HG03064 (cell line): Measurements from ENCODE around the gene MRPL23.

Experiments used
- ATAC-seq: cut with Tn5 transposase; IDR thresholded peaks from one replicate; pipeline ENCODE4 v1.9.1; 2021; ENCODE audit warnings: low read depth; ENCODE audit not compliant: unreplicated experiment

MRPL23 gene

DNA sequence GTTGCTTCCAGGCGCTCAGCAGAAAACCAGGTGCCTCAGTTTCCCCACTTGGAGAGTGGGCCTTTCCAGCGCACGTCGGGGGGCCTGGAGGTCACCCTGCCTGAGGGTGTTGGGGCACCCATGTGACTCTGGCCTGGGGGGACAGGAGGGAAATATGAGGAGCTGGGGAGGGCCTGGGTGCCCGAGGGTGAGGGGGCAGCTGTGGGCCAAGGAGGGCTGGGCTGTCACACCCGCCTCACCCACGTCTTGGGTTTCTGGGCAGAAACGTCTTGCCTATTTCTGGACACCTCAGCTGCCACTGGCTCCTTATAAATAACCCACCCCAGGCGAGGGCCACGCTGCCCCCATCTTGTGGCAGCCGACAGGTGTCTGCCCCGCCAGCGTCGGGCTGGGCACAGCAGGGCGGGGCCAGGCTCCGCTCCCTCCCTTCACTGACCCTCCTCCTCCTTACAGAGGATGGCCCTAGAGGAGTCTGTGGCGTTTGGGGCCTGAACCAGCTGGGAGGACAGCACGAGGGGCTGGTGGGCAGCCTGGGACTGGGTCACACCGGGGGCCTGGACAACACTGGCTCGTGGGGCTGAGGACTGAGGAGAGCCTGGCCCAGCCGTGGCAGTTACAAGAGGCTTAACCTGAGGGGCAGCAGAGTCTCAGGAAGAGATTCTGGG lies 26.1 kb upstream of the MRPL23 start:
- ATAC-seq: no peak

- ATAC-seq: no peak
Observed at GRCh38 chr11:1921574-1922141, 25.5 kb upstream of the MRPL23 start.

- no peak for ATAC-seq
Observed at GRCh38 chr11:1922481-1923081, 24.6 kb upstream of the MRPL23 start.

- ATAC-seq: no peak
Observed at GRCh38 chr11:1923201-1923956, 23.8 kb upstream of the MRPL23 start.

DNA sequence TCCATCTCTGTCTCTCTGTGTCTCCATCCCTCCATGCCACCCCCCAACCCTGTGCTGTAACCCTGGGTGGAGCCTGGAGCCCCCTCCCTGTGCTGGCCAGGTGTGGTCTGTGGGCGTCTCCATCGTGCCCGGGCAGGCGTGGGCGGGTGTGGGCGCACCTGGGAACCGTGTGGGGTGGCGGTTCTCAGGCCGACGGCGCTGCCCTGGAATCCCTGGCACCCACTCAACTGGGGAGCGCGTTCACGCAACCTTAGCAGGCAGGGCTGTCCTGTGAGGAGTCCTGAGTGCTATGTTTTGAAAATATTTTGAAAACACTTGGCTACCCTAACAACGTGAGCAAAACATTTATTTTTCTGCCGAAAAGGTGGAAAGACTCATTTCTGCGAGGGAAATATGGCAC lies 23.0 kb upstream of the MRPL23 start:
- ATAC-seq: no peak

GRCh38 chr11:1924646-1925372 lies 22.3 kb upstream of the MRPL23 start:
- ATAC-seq: no peak

- ATAC-seq: no peak
Observed at GRCh38 chr11:1925373-1926155, 21.6 kb upstream of the MRPL23 start.

DNA sequence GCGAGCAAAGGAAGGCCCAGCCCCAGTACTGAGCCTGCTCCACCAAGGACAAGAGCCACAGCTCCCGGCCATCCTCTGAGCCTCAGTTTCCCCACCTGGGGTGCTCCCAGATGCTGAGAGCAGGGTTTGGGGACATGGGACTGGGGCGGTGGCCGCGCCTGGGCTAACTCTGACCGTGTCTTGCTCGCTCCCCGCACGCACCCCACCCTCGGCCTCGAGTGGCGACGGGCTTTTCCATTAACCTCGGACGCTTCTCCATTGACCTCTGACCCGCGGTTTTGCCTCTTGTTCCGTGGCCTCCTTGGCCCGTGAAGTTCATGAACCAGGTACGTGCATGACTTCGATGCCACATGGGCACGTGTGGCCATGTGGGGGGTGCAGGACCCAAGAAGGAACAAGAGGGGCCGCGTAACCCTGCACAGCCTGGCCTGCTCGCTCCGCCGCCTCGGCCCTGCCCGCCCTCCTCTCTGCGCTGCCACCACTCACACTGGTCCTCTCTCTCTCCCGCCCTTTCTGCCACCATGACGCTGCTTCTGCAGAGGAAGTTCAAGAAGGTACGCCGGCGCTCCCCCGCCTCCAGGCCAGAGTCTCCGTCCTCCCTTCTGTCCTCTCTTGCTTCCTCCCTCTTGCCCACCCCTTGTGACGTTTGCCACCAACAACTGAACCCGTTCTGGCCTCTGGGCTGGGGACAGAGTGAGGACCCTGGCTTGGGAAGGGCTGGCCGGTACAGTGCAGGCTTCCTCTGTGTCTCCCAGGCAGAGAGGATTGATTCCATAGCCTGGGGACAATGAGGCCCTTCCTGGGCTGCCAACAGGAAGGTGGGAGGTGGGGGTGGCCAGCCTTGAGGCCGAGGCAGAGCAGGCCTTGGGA lies 20.7 kb upstream of the MRPL23 start:
- ATAC-seq: no peak

DNA sequence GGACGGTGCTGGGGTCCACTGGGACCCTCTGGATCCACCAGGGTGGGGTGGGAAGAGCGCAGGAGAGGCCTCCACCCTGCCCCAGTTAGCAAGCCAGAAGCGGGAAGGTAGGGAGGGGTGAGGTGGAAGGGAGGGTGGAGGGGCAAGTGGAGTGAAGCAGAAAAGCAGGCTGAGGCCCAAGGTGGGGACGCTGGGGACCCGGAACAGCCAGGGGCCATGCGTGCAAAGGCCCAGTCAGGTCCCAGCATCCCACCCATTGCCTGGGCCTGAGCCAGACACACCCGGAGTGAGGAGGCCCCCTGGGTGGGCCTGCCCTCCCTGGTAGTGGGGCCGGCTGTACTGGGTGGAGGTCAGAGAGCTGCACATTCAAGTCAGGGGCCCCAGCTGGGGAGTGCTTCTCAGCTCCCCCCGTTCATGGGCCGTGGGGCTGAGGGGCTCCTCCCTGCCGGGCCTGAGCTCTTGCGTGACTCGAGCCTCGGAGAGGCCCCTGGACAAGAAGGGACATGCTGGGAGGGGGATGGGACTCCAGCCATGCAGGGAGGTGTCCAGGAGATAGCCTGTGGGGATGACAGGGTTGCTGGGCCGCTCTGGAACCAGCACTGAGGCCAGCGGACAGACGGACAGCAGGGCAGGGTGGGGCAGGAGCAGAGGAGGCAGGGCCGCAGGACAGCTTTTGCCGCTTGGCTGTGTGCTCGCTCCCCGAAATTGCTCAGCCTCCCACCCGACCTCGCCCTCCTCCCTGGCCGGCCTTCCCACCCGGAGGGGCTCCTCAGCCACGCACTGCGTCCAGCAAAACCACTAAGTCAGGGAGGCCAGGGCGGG lies 19.9 kb upstream of the MRPL23 start:
- ATAC-seq: no peak

DNA sequence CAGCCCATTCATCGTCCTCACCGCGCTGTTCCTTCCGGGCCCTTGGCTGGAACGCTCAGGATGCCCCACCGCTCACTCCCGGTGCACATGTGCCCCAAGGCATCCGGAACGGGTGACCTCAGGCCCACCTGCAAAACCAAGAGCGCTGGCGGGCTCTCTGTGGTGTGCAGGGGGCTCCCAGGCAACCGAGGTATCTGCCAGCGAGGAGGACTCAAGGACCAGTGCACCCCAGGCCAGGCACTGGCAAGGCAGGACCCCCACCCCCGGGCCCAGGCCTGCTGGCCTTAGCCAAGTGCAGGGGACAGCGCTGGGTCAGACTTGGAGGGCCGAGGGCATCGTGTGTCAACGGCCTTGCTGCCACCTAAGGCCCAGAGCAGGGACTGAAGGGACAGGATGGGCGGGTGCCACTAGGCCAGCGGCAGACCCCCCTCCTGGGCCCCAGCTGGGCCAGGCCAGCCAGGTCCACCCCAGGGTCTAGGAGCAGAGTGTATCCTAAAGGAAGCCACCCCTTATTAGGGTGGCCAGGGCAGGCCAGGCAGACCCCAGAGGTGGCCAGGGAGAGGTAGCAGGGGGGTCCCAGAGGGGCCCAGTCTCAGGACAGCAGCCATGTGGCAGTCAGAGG lies 19.2 kb upstream of the MRPL23 start:
- no peak for ATAC-seq

DNA sequence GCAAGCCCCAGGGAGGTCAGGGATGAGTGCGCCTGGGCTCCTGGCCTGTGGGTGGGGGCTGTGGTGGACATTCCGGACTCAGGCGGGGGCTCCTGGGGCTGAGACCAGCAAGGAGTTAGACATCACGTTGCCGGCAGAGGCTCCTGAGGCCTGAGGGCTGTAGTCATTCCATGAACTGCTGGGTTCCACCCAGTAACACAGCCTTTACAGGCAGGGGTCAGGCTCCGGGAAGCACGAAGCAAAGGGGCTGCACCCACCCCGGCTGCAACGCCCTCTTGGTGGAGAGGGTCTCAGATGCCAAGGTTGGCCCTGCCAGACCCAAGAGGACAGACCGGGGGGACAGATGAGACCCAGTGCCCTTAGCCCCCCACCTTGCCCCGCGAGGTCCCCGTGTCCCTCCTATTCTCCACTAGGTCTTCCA lies 18.7 kb upstream of the MRPL23 start:
- no peak for ATAC-seq

DNA sequence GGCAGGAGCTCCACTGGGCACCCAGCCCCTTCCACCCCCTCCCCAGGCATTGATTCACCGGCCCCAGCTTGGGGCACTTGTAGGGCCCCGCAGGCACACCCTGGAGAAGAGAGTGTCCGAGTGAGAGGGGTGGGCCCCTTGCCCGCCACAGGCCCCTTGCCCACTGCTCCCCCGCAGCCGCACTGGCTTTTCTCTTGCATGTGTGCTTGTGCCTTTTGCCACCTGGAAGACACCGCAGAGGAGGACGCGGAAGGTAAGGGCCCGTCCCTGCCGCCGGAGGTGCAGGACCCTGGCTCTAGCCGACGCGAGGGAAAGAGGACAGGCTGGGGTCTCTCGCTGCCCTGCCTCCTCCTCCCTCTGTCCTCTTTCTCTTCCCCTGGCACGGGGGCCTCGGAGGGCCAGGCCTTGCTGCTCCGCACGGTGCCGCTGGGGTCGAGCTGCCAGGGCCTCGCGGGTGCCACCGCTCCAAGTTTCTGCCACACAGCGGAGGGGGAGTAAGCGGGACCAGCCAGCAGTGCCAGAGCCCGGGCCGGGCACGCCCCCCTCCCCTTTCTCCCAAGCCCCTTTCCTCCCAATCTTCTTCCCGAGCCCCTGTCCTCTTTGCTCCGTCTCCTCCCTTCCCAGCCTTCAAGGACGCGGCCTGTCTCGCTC lies 18.1 kb upstream of the MRPL23 start:
- ATAC-seq: no peak

DNA sequence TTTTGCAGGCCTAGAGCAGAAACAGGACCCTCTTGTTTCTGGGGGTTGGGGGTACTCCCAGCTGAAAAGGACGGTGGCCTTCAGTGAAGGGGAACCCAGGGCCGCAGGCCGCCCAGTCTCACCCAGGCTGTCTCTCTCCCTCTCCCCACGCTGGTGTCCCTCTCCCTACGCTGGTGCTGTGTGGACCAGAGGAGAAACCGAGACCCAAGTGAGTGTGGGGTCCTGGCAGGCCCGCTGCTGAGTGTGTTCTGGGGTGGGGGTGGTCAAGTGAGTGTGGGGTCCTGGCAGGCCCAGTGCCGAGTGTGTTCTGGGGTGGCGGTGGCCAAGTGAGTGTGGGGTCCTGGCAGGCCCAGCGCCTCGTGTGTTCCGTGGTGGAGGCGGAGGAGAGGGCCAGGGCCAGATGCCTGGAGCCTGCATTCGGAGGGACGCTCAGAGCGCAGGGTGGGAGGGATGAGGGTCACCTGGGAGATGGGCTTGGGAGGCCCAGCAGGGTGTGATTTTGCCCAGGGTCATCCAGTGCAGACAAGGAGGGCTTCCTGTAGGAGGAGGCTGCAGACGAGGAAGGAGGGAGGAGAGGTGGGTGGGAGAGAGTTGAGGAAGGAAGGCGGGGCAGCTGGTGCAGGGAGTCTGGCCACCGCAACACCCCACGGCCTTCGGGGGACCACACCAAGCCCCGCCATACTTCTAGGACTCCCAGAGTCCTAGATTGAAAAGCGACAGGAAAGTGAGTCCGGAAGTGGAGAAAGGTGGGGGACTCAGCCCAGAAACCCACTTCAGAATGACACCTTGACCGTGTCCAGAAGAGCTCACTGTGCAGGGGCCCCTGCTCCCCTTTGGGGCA lies 17.3 kb upstream of the MRPL23 start:
- no peak for ATAC-seq

GRCh38 chr11:1930462-1930830 lies 16.7 kb upstream of the MRPL23 start:
- no peak for ATAC-seq

GRCh38 chr11:1931341-1932104 lies 15.6 kb upstream of the MRPL23 start:
- ATAC-seq: no peak

GRCh38 chr11:1932105-1932480 lies 15.0 kb upstream of the MRPL23 start:
- no peak for ATAC-seq
